ENCODE measurements around the gene SPRR2E.
"Not testable (repeated sequence)": the region's sequence is repeated elsewhere in the genome, so short reads cannot be mapped to it uniquely, and the experiment has no call there.

Gene SPRR2E

DNA sequence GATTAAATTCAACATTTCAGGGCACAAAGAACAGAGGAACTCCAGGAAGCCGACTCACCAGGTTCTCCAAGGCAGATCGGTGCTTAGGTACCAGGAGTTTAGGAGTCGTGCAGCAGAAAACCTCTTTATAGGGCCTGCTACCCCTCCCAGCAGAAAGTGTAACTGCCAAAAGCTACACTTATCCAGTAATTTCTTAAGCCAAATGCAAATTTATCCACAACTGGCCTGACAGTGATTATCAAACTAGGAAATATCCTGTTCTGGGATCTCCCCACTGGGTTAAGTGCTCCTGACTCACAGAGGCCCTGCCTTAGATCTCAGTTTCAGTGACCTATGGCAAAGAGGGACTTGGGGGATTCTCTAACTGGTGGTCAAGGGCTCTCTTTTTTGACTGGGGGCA is 19.1 kb upstream of the SPRR2E start, which contains the start of gene SPRR2F:
Gene SPRR2F (minus strand): TSS at position 101 of the 400 bp plus-strand sequence. CDS start 783 bp downstream, outside the sequence.
- Histone ChIP-seq H3K4me3 (ENCODE audit: low read length) (no peak within 1 kb of the TSS), H3K36me3 (ENCODE audit: control insufficient read depth, insufficient read depth, low read length) (no peaks in the 10 kb centered on the region), H3K27me3 (ENCODE audit: control insufficient read depth, insufficient read depth, low read length) (no peaks in the 10 kb centered on the region), H3K4me1 (ENCODE audit: control insufficient read depth, insufficient read depth, low read length) (no peaks in the 10 kb centered on the region), H3K27ac (ENCODE audit: low read depth, low read length) (no peak within 1 kb of the TSS), H3K9ac (ENCODE audit: low read length) (no peak within 1 kb of the TSS)

DNA sequence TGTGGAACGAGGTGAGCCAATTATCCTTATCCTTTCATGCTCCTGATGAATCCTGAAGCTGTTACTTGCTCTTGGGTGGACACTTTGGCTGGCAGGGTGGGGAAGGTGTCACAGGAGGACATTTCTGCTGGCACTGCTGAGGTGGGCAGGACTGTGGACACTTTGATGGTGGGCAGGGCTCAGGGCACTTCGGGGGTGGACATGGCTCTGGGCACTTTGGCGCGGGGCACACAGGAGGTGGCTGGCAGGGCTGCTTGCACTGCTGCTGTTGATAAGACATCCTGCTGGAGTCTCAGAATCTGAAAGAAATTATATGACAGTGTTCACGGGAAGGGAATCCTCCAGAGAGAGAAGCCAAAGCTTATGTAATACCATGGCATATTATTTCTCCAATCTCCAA is 18.1 kb upstream of the SPRR2E start:
- H3K36me3 ChIP-seq (ENCODE audit: control insufficient read depth, insufficient read depth, low read length); H3K27ac ChIP-seq (ENCODE audit: low read depth, low read length); H3K9ac ChIP-seq (ENCODE audit: low read length); H3K4me1 ChIP-seq (ENCODE audit: control insufficient read depth, insufficient read depth, low read length); H3K27me3 ChIP-seq (ENCODE audit: control insufficient read depth, insufficient read depth, low read length); H3K4me3 ChIP-seq (ENCODE audit: low read length): not testable (repeated sequence)

DNA sequence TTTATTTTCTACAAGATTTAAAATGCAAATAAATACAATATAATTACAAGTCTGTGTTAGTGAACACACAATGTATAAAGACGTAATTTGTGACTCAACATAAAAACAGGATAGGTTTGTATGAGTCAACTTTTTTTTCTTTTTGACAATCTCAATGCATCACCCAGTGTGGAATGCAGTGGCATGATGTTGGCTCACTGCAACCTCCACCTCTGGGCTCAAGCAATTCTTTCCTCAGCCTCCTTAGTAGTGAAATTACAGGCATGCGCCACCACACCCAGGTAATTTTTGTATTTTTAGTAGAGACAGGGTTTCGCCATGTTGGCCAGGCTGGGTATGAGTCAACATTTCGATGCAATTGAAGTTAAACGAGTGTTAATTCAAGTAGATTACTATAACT is 5.9 kb upstream of the SPRR2E start:
- Histone ChIP-seq H3K9ac (ENCODE audit: low read length) (no peak overlapping the region), H3K36me3 (ENCODE audit: control insufficient read depth, insufficient read depth, low read length) (no peaks in the 10 kb centered on the region), H3K27ac (ENCODE audit: low read depth, low read length) (no peak overlapping the region), H3K4me3 (ENCODE audit: low read length) (no peak overlapping the region), H3K27me3 (ENCODE audit: control insufficient read depth, insufficient read depth, low read length) (no peaks in the 10 kb centered on the region), H3K4me1 (ENCODE audit: control insufficient read depth, insufficient read depth, low read length) (no peaks in the 10 kb centered on the region)

DNA sequence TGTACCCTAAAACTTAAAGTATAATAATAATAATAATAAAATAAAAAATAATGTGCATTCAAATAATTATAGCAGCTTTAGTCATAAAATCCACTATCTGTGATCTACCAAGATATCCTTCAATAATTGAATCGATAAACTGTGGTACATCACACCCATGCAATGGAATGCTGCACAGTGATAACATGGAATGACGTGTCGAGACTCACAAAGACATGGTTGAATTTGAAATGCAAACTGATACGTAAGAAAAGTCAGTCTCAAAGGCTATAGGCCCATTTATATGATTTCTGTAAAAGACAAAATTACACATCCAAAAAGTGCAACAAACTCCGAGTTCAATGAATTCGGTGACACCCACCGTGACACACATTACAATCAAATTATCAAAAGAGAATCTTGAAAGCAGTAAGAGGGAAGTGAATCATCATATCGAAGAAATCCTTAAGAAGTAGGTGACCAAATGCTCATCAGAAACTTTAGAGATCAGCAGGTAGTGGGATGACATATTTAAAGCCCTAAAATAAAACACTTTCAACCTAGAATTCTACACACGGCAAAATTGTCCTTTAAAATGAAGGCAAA is 5.2 kb upstream of the SPRR2E start:
- no peaks in the 10 kb centered on the region for H3K36me3 ChIP-seq (ENCODE audit: control insufficient read depth, insufficient read depth, low read length)
- no peak overlapping the region for H3K27ac ChIP-seq (ENCODE audit: low read depth, low read length)
- H3K27me3 ChIP-seq (ENCODE audit: control insufficient read depth, insufficient read depth, low read length) = no peaks in the 10 kb centered on the region
- no peaks in the 10 kb centered on the region for H3K4me1 ChIP-seq (ENCODE audit: control insufficient read depth, insufficient read depth, low read length)
- no peak overlapping the region for H3K4me3 ChIP-seq (ENCODE audit: low read length)
- no peak overlapping the region for H3K9ac ChIP-seq (ENCODE audit: low read length)

DNA sequence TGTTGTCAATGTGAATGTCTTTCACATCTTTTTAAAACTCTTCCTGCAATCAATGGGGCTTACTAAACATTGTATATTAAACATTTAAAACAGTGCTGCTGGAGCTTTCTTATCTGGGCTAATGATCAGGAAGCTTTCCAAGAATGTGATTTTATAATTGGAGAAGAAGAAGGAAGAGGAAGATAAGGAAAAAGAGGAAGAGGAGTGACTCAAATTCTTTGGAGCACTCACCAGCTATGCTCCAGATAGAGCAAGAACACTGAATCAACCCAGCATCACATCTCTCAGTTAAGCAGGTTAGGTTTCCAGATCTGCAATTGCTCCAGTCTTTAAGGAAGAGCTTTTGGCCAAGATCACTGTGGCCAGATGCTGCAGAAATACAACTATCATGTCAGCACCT is 1.4 kb upstream of the SPRR2E start:
- Histone ChIP-seq H3K4me1 (ENCODE audit: control insufficient read depth, insufficient read depth, low read length) (no peaks in the 10 kb centered on the region), H3K27ac (ENCODE audit: low read depth, low read length) (no peak overlapping the region)

DNA sequence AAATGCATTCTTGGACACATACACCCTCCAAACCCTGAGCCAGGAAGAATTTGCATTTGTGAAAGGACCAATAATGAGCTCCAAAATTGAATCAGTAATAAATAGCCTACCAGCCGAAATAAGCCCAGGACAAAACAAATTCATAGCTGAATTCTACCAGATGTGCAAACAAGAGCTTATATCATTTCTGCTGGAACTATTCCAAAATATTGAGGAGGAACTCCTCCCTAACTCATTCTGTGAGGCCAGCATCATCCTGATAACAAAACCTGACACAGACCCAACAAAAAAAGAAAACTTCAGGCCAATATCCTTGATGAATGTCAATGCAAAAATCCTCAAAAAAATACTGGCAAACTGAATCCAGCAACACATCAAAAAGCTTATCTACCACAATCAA is 6.7 kb downstream of the SPRR2E start:
- H3K27me3 ChIP-seq (ENCODE audit: control insufficient read depth, insufficient read depth, low read length) = no peaks in the 10 kb centered on the region
- H3K36me3 ChIP-seq (ENCODE audit: control insufficient read depth, insufficient read depth, low read length) = no peaks in the 10 kb centered on the region
- H3K27ac ChIP-seq (ENCODE audit: low read depth, low read length) = no peak overlapping the region
- H3K9ac ChIP-seq (ENCODE audit: low read length) = no peak overlapping the region
- no peaks in the 10 kb centered on the region for H3K4me1 ChIP-seq (ENCODE audit: control insufficient read depth, insufficient read depth, low read length)
- H3K4me3 ChIP-seq (ENCODE audit: low read length) = no peak overlapping the region

More for the DNA sequence above, 1.4 kb upstream of the SPRR2E start:
- Histone ChIP-seq H3K4me3 (ENCODE audit: low read length) (no peak overlapping the region), H3K9ac (ENCODE audit: low read length) (no peak overlapping the region), H3K27me3 (ENCODE audit: control insufficient read depth, insufficient read depth, low read length) (no peaks in the 10 kb centered on the region), H3K36me3 (ENCODE audit: control insufficient read depth, insufficient read depth, low read length) (no peaks in the 10 kb centered on the region)

DNA sequence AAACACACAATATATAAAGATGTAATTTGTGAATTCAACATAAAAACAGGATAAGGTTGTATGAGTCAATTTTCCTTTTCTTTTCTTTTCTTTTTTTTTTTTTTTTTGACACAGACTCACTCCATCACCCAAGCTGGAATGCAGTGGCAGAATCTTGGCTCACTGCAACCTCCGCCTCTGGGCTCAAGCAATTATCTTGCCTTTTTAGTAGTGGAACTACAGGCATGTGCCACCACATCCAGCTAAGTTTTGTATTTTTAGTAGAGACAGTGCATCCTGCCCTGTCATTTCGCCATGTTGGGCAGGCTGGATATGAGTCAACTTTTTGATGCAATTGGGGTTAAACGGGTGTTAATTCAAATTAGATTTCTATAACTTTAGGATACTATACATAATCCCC is 12.6 kb downstream of the SPRR2E start:
- Histone ChIP-seq H3K27me3 (ENCODE audit: control insufficient read depth, insufficient read depth, low read length) (no peaks in the 10 kb centered on the region), H3K27ac (ENCODE audit: low read depth, low read length) (no peak overlapping the region), H3K36me3 (ENCODE audit: control insufficient read depth, insufficient read depth, low read length) (no peaks in the 10 kb centered on the region), H3K4me1 (ENCODE audit: control insufficient read depth, insufficient read depth, low read length) (no peaks in the 10 kb centered on the region), H3K9ac (ENCODE audit: low read length) (no peak overlapping the region), H3K4me3 (ENCODE audit: low read length) (no peak overlapping the region)

DNA sequence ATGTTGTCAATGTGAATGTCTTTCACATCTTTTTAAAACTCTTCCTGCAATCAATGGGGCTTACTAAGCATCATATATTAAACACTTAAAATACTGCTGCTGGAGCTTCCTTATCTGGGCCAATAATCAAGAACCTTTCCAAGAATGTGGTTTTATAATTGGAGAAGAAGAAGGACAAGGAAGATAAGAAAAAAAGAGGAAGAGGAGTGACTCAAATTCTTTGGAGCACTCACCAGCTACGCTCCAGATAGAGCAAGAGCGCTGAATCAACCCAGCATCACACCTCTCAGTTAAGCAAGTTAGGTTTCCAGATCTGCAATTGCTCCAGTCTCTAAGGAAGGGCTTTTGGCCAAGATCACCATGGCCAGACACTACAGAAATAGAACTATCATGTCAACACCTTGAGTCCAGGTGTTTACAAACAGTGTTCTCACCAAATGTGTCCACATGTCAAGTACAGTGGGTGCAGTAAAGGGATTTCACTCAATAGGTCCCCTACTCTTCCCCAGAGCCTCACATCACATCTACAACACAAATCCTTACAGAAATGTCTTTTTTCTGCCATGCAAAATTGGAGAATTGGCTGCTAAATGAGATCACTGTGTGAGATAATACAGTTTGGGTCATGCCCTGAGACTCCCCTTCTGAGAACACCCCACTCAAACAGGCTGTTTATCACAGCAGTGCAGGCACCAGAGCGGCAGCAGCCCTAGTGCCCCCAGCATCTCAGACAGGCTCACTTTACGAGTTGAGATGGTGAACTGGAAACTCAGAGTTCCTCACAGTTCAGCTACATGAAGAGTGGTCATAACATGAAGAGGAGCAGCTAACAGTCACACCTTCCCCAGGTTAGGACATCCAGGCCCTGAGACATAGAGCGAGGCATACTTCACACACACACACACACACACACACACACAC is 21.3 kb downstream of the SPRR2E start:
- Histone ChIP-seq H3K4me3 (ENCODE audit: low read length) (no peak overlapping the region), H3K9ac (ENCODE audit: low read length) (no peak overlapping the region), H3K4me1 (ENCODE audit: control insufficient read depth, insufficient read depth, low read length) (no peaks in the 10 kb centered on the region), H3K27ac (ENCODE audit: low read depth, low read length) (no peak overlapping the region), H3K27me3 (ENCODE audit: control insufficient read depth, insufficient read depth, low read length) (no peaks in the 10 kb centered on the region), H3K36me3 (ENCODE audit: control insufficient read depth, insufficient read depth, low read length) (no peaks in the 10 kb centered on the region)

DNA sequence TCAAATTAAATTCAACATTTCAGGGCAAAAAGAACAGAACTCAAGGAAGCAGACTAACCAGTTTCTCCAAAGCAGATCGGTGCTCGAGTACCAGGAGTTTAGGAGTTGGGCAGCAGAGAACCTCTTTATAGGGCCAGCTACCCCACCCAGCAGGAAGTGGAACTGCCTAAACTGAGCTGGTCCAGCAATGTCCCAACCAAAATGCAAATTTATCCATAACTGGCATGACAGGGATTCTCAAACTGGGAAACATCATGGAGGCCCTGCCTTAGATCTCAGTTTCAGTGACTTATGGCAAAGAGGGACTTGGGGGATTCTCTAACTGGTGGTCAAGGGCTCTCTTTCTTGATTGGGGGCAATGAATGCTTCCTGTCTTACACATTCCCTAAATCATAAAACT is 22.8 kb downstream of the SPRR2E start, which contains the start of gene SPRR2B:
Gene SPRR2B (minus strand): TSS at position 101 of the 400 bp plus-strand sequence. CDS start 772 bp downstream, outside the sequence.
- Histone ChIP-seq H3K36me3 (ENCODE audit: control insufficient read depth, insufficient read depth, low read length) (no peaks in the 10 kb centered on the region), H3K4me1 (ENCODE audit: control insufficient read depth, insufficient read depth, low read length) (no peaks in the 10 kb centered on the region), H3K27me3 (ENCODE audit: control insufficient read depth, insufficient read depth, low read length) (no peaks in the 10 kb centered on the region), H3K9ac (ENCODE audit: low read length) (no peak within 1 kb of the TSS), H3K4me3 (ENCODE audit: low read length) (no peak within 1 kb of the TSS), H3K27ac (ENCODE audit: low read depth, low read length) (no peak within 1 kb of the TSS)

DNA sequence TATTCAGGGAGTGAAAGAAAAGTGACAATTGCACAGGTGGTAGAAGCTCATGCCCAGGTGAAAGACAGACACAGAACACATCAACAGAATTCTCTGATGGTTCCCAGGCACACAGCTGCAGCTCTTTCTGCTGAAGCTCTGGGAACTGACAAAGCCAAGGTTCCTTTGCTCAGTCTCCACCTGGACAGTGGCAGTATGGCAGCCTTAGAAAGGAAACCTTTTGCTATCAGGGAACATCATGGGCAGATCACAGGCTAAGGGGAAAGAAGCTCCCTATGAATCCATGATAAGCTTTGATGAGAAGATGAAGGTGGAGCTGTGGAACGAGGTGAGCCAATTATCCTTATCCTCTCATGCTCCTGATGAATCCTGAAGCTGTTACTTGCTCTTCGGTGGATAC is 24.1 kb downstream of the SPRR2E start:
- Histone ChIP-seq H3K4me3 (ENCODE audit: low read length) (no peak overlapping the region), H3K27me3 (ENCODE audit: control insufficient read depth, insufficient read depth, low read length) (no peaks in the 10 kb centered on the region)

DNA sequence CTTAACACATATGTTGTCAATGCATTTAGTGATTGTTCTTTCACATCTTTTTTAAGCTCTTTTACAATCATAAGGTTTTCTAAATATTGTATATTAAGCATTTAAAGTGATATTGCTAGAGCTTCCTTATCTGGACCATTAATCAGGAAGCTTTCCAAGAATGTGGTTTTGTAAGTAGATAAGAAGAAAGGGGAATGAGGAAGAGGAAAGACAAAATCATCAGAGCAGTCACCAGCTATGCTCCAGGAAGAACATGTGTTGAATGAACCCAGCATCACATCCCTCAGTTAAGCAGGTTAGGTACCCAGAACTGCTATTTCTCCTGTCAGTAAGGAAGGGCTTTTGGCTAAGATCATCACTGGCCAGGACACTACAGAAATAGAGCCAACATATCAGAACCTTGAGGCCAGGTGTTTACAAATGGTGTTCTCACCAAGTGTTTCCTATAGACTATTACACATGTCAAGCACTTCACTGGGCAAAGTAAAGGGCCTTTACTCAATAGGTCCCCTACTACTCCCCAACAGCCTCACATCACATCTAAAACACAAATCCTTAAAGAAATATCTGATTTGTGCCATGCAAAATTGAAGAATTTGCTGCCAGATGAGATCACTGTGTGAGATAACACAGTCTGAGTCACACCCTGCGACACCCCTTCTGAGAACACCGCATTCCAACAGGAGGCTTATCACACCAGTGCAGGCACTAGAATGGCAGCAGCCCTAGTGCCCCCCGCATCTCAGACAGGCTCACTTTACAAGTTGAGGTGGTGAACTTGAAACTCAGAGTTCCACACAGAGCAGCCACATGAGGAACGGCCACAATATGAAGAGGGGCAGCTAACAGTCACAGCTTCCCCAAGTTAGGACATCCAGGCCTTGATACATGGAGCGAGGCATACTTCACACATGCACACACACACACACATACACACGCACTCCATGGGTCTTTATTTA is 35.2 kb downstream of the SPRR2E start:
- H3K4me3 ChIP-seq (ENCODE audit: low read length) = no peak overlapping the region
- no peak overlapping the region for H3K27ac ChIP-seq (ENCODE audit: low read depth, low read length)
- no peaks in the 10 kb centered on the region for H3K27me3 ChIP-seq (ENCODE audit: control insufficient read depth, insufficient read depth, low read length)
- H3K36me3 ChIP-seq (ENCODE audit: control insufficient read depth, insufficient read depth, low read length) = no peaks in the 10 kb centered on the region
- no peak overlapping the region for H3K9ac ChIP-seq (ENCODE audit: low read length)
- no peaks in the 10 kb centered on the region for H3K4me1 ChIP-seq (ENCODE audit: control insufficient read depth, insufficient read depth, low read length)

More for the DNA sequence above, 24.1 kb downstream of the SPRR2E start:
- Histone ChIP-seq H3K9ac (ENCODE audit: low read length) (no peak overlapping the region), H3K27ac (ENCODE audit: low read depth, low read length) (no peak overlapping the region), H3K36me3 (ENCODE audit: control insufficient read depth, insufficient read depth, low read length) (no peaks in the 10 kb centered on the region), H3K4me1 (ENCODE audit: control insufficient read depth, insufficient read depth, low read length) (no peaks in the 10 kb centered on the region)

DNA sequence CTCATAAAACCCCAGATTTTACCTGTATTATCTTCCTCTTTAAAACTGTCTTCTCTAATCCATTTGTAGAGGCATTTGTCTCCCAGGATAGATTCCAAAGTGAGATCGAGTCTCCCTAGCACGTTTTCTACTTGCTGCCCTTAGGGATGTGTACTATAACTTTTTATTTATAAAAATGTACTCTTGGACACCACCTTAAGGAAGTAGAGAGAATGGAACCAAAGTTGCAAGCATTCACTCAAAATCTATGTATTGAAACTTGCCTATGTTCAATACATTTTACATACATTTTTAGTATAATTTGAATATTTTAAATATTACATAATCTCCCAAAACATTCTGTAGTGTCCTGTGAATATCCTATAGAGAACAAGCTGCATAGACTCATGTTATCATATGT is 36.2 kb downstream of the SPRR2E start:
- Histone ChIP-seq H3K27ac (ENCODE audit: low read depth, low read length) (no peak overlapping the region), H3K4me3 (ENCODE audit: low read length) (no peak overlapping the region), H3K27me3 (ENCODE audit: control insufficient read depth, insufficient read depth, low read length) (no peaks in the 10 kb centered on the region), H3K9ac (ENCODE audit: low read length) (no peak overlapping the region), H3K4me1 (ENCODE audit: control insufficient read depth, insufficient read depth, low read length) (no peaks in the 10 kb centered on the region), H3K36me3 (ENCODE audit: control insufficient read depth, insufficient read depth, low read length) (no peaks in the 10 kb centered on the region)

Measured in rectal smooth muscle tissue (tissue), 1 donor.